Stomach (tissue), 4 donors: ENCODE results near the gene DESI1.

ENCODE experiments used
- POLR2A ChIP-seq, 4 donors: fragments of 450-650 bp; IDR thresholded peaks; one replicate each; pipeline ENCODE4 v1.6.1; 2016; ENCODE audit warnings: antibody characterized with exemption in 4 of 4, control low read depth in 2 of 4, mild to moderate bottlenecking in 1 of 4, moderate library complexity in 1 of 4
- POLR2AphosphoS5 ChIP-seq, 3 donors: sonication (generic); formaldehyde crosslinking; IDR thresholded peaks; one replicate each; pipeline ENCODE4 v1.6.1; 2016; ENCODE audit warnings: antibody characterized with exemption in 3 of 3

GRCh38 chr22:41620589-41621098 is at the start of gene DESI1:
- TF ChIP-seq POLR2AphosphoS5 (IDR thresholded peaks at IDR 0.05) (peak; percentile 79 to 98 (median 96)), POLR2A (IDR thresholded peaks at IDR 0.05) (peak in 2 of 4 donors; percentile 35 to 79)
